ENCODE data around the gene LY9. TPM values are rescaled to one million over a fixed set of nuclear protein-coding genes. Genes with fewer than 3 reads are reported as not detected.
A peak's percentile ranks its signal among the peaks of the same experiment; 100 is the strongest.

Gene LY9
- polyA plus RNA-seq, 3 donors: 0.08 to 0.13 (median 0.11) TPM

- no peak for DNase-seq (ENCODE audit: extremely low read depth in 1 of 11, low read depth in 9 of 11, low spot score in 4 of 11)
These were observed 2.5 kb downstream of the LY9 start for GRCh38 chr1:160798439-160798838.

GRCh38 chr1:160799641-160800040, 3.7 kb downstream of the LY9 start:
- DNase-seq (ENCODE audit: extremely low read depth in 1 of 11, low read depth in 9 of 11, low spot score in 4 of 11): no peak

GRCh38 chr1:160800142-160800541, 4.2 kb downstream of the LY9 start:
- no peak for DNase-seq (ENCODE audit: extremely low read depth in 1 of 11, low read depth in 9 of 11, low spot score in 4 of 11)

- DNase-seq (ENCODE audit: extremely low read depth in 1 of 11, low read depth in 9 of 11, low spot score in 4 of 11): no peak
These were observed 4.9 kb downstream of the LY9 start for GRCh38 chr1:160800645-160801408.

GRCh38 chr1:160801836-160802580, 6.0 kb downstream of the LY9 start:
- no peak for DNase-seq (ENCODE audit: extremely low read depth in 1 of 11, low read depth in 9 of 11, low spot score in 4 of 11)

GRCh38 chr1:160806109-160806665, 10.2 kb downstream of the LY9 start:
- DNase-seq (ENCODE audit: extremely low read depth in 1 of 11, low read depth in 9 of 11, low spot score in 4 of 11): no peak

- no peak for DNase-seq (ENCODE audit: extremely low read depth in 1 of 11, low read depth in 9 of 11, low spot score in 4 of 11)
These were observed 10.8 kb downstream of the LY9 start for GRCh38 chr1:160806784-160807183.

- no peak for DNase-seq (ENCODE audit: extremely low read depth in 1 of 11, low read depth in 9 of 11, low spot score in 4 of 11)
These were observed 11.3 kb downstream of the LY9 start for GRCh38 chr1:160807247-160807646.

- no peak for DNase-seq (ENCODE audit: extremely low read depth in 1 of 11, low read depth in 9 of 11, low spot score in 4 of 11)
These were observed 11.8 kb downstream of the LY9 start for GRCh38 chr1:160807738-160808137.

- DNase-seq (ENCODE audit: extremely low read depth in 1 of 11, low read depth in 9 of 11, low spot score in 4 of 11): no peak
These were observed 12.3 kb downstream of the LY9 start for GRCh38 chr1:160808289-160808688.

- DNase-seq (ENCODE audit: extremely low read depth in 1 of 11, low read depth in 9 of 11, low spot score in 4 of 11): no peak
These were observed 14.5 kb downstream of the LY9 start for GRCh38 chr1:160810486-160810885.

GRCh38 chr1:160811147-160811546, 15.2 kb downstream of the LY9 start:
- no peak for DNase-seq (ENCODE audit: extremely low read depth in 1 of 11, low read depth in 9 of 11, low spot score in 4 of 11)

GRCh38 chr1:160813215-160813614, 17.2 kb downstream of the LY9 start:
- DNase-seq (ENCODE audit: extremely low read depth in 1 of 11, low read depth in 9 of 11, low spot score in 4 of 11): no peak

- no peak for DNase-seq (ENCODE audit: extremely low read depth in 1 of 11, low read depth in 9 of 11, low spot score in 4 of 11)
These were observed 18.3 kb downstream of the LY9 start for GRCh38 chr1:160814316-160814715.

GRCh38 chr1:160814856-160815255, 18.9 kb downstream of the LY9 start:
- DNase-seq (ENCODE audit: extremely low read depth in 1 of 11, low read depth in 9 of 11, low spot score in 4 of 11): no peak

- peak in 1 of 11 donors; percentile 3 for DNase-seq (ENCODE audit: extremely low read depth in 1 of 11, low read depth in 9 of 11, low spot score in 4 of 11)
These were observed 22.4 kb downstream of the LY9 start for GRCh38 chr1:160818207-160818937.

- DNase-seq (ENCODE audit: extremely low read depth in 1 of 11, low read depth in 9 of 11, low spot score in 4 of 11): no peak
These were observed 23.2 kb downstream of the LY9 start for GRCh38 chr1:160819186-160819585.

- DNase-seq (ENCODE audit: extremely low read depth in 1 of 11, low read depth in 9 of 11, low spot score in 4 of 11): no peak
These were observed 25.7 kb downstream of the LY9 start for GRCh38 chr1:160821627-160822026.

GRCh38 chr1:160823296-160823695, 27.3 kb downstream of the LY9 start:
- DNase-seq (ENCODE audit: extremely low read depth in 1 of 11, low read depth in 9 of 11, low spot score in 4 of 11): no peak

- no peak for DNase-seq (ENCODE audit: extremely low read depth in 1 of 11, low read depth in 9 of 11, low spot score in 4 of 11)
These were observed 30.6 kb downstream of the LY9 start for GRCh38 chr1:160826546-160826945.

Data from renal cortex interstitium (tissue), 11 donors.